Stomach (tissue), 9 donors: ENCODE measurements around the gene RFTN1. TPM values are rescaled to one million over a fixed set of nuclear protein-coding genes. Genes with fewer than 3 reads are reported as not detected.

Source experiments
- DNase-seq, 2 donors: peaks; one replicate each; pipeline versions ENCODE4 v3.0.0 to v3.0.0-alpha.2; 2013 to 2019
- H3K27ac ChIP-seq, 5 donors: fragments of 200-600 bp in 4 of 5; sonication (generic) in 4 of 5; one replicate each; pipeline ENCODE4 v1.5.1; 2013 to 2019; ENCODE audit warnings: mild to moderate bottlenecking in 1 of 5, moderate library complexity in 1 of 5
- H3K27me3 ChIP-seq, 3 donors: fragments of 200-600 bp; sonication (generic); one replicate each; pipeline ENCODE4 v1.5.1; 2017 to 2019; ENCODE audit warnings: mixed run types in 1 of 3
- H3K36me3 ChIP-seq, 4 donors: fragments of 200-600 bp; sonication (generic); 1 replicate in 3 of 4; 2 replicates in 1 of 4; pipeline ENCODE4 v1.5.1; 2016 to 2019
- H3K4me1 ChIP-seq, 4 donors: fragments of 200-600 bp; sonication (generic); one replicate each; pipeline ENCODE4 v1.5.1; 2016 to 2019
- H3K4me3 ChIP-seq, 4 donors: fragments of 200-600 bp; sonication (generic) in 3 of 4; one replicate each; pipeline ENCODE4 v1.5.1; 2016 to 2019; ENCODE audit warnings: mild to moderate bottlenecking in 1 of 4
- H3K9me3 ChIP-seq, 4 donors: fragments of 200-600 bp; sonication (generic); one replicate each; pipeline ENCODE4 v1.5.1; 2016 to 2019
- EP300 ChIP-seq: sonication (generic); formaldehyde crosslinking; IDR thresholded peaks from one replicate; pipeline ENCODE4 v1.6.1; 2017; ENCODE audit warnings: antibody characterized with exemption
- POLR2A ChIP-seq, 4 donors: fragments of 450-650 bp; IDR thresholded peaks; one replicate each; pipeline ENCODE4 v1.6.1; 2016; ENCODE audit warnings: antibody characterized with exemption in 4 of 4, control low read depth in 2 of 4, mild to moderate bottlenecking in 1 of 4, moderate library complexity in 1 of 4
- POLR2AphosphoS5 ChIP-seq, 3 donors: sonication (generic); formaldehyde crosslinking; IDR thresholded peaks; one replicate each; pipeline ENCODE4 v1.6.1; 2016; ENCODE audit warnings: antibody characterized with exemption in 3 of 3
- WGBS, 5 donors: extraction: QIAGEN DNeasy Blood & Tissue Kit in 3 of 5; methylation state at CpG; one replicate each; pipeline versions ENCODE4 v1.1.5 to v1.1.7; 2013 to 2018; 5-methylcytosine and 5-hydroxymethylcytosine counted together
- intact Hi-C: fragments of 100-400 bp; cut with DNase I; formaldehyde crosslinking; loops from one replicate; pipeline ENCODE4 v1.15.1; 2023; ENCODE audit warnings: low total_unique reads
- polyA plus RNA-seq, 3 donors: library from polyadenylated mRNA; stranded (reverse); fragments of 200-250 nt; gene quantifications; one replicate each; pipeline ENCODE4 v1.2.3, GENCODE V29; 2013
- total RNA-seq, 5 donors: library from RNA; depleted of rRNA; stranded (reverse); fragments of >200 nt; gene quantifications; one replicate each; pipeline versions ENCODE4 v1.1.0 to v1.2.3, GENCODE V29; 2014 to 2016
- TF ChIP-seq, protein P1 (sequence below), 7 experiments: fragments of 450-650 bp in 4 of 7; fragments of 200-600 bp in 3 of 7; sonication (generic) in 3 of 7; IDR thresholded peaks; one replicate each; pipeline ENCODE4 v1.5.1; 2016 to 2019; ENCODE audit warnings: antibody characterized with exemption in 7 of 7, control low read depth in 2 of 7, mild to moderate bottlenecking in 1 of 7
- donor health status: healthy with polysubstance abuse.
- donor health status: Bipolar disorder and iron deficiency.
- donor health status: healthy.

RFTN1 gene
- total and polyA plus RNA-seq, 8 donors, result 4.6 to 103 (median 18.9) TPM

DNA sequence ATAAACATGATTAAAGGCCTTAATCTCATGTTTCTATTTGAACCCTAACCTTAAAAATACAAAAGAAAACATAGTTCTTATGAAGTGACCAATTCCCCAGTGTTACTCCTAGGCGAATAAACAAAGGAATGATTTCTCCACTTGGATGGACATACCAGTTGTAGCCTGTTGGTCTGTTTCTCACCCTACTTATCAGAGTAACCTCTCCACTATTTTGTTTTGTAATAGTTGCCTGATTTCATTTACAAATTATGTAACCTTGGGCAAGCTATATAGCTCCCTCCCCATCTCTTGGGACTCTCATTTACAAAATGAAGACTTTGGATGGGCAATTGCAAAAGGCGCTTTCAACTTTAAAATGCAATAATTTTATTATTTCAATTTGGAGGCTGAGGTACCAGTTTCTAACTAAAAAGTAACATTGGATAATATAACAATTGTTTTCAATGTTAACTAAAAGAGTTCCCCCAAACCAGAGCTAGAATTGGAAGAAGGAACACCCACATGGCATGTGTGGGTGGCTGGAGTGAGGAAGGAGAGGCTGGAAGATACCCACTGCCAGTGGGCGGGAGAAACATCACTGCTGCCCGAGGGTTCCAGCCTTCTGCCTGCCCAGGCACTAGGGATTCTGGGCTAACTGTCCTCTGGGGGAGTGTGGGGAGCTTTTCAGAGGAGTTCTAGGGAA is 74.2 kb downstream of the RFTN1 start:
- TF ChIP-seq, protein P1, sequence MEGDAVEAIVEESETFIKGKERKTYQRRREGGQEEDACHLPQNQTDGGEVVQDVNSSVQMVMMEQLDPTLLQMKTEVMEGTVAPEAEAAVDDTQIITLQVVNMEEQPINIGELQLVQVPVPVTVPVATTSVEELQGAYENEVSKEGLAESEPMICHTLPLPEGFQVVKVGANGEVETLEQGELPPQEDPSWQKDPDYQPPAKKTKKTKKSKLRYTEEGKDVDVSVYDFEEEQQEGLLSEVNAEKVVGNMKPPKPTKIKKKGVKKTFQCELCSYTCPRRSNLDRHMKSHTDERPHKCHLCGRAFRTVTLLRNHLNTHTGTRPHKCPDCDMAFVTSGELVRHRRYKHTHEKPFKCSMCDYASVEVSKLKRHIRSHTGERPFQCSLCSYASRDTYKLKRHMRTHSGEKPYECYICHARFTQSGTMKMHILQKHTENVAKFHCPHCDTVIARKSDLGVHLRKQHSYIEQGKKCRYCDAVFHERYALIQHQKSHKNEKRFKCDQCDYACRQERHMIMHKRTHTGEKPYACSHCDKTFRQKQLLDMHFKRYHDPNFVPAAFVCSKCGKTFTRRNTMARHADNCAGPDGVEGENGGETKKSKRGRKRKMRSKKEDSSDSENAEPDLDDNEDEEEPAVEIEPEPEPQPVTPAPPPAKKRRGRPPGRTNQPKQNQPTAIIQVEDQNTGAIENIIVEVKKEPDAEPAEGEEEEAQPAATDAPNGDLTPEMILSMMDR (IDR thresholded peaks at IDR 0.05), result no peak
- no peak for TF ChIP-seq EP300
- TF ChIP-seq POLR2AphosphoS5 (IDR thresholded peaks at IDR 0.05), result no peak
- no peak for TF ChIP-seq POLR2A (IDR thresholded peaks at IDR 0.05)
- Histone ChIP-seq H3K4me1 (peaks cover 0 to 24% (median 3%) of the 10 kb centered on the region in 4 donors), H3K9me3 (no peaks in the 10 kb centered on the region), H3K27ac (peak overlapping the region in 3 of 5 donors; percentile 1 to 46 (median 46)), H3K4me3 (no peak overlapping the region), H3K27me3 (no peaks in the 10 kb centered on the region), H3K36me3 (no peaks in the 10 kb centered on the region)
- intact Hi-C loops, result no loop called here
- WGBS, 5 donors, result 73 to 84% (median 83%) methylated on average over 4 of the region's 4 CpGs
- DNase-seq, result no peak

DNA sequence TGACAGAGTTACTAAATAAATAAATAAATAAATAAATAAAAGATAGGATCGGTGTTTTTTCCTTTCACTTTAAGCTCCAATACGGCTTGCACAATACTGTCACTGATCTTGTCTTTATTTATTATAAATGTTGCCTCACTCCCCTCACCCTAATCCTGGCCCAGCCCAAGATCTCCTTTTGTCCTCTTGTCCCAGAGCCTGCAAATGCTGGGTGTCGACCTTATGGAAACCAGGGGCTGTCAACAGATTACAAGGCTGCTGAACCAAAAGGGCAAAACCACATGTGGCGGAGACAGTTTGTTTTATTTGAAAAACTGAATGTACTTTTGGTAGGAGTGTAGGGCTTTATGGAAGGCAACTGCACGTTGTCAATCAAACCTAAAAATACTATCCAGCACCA is 75.9 kb downstream of the RFTN1 start:
- Histone ChIP-seq H3K36me3 (peaks cover 0 to 4% (median under 1%) of the 10 kb centered on the region in 4 donors), H3K9me3 (no peaks in the 10 kb centered on the region), H3K4me3 (no peak overlapping the region), H3K4me1 (peaks cover 0 to 24% (median 3%) of the 10 kb centered on the region in 4 donors), H3K27ac (no peak overlapping the region), H3K27me3 (no peaks in the 10 kb centered on the region)
- no peak for DNase-seq
- TF ChIP-seq EP300 (no peak), POLR2A (IDR thresholded peaks at IDR 0.05) (no peak)
- WGBS, 5 donors, result 53 to 71% (median 69%) methylated on average over 5 of the region's 5 CpGs
- intact Hi-C loops, result no loop called here

DNA sequence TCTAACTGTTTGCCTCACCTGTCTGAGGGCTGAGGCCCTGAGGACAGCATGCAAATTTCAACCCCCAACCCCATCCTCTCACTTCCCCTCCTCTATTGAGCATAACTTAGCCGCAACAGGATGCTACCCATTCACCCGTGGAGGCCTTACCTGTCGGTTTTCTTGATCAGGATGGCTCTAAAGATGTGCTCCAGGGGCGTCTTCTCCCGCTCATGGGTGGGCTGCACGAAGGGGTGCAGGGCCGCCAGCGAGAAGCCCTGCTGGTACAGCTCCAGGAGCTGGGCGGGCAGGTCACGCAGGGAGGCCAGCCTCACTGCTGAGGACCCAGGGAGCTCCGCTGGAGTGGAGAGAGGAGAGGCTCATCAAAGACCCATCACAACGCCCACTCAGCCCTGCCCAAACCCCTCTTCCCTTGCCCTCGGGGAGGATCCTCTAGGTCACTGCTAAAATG is 79.8 kb downstream of the RFTN1 start:
- intact Hi-C loops, result no loop called here
- no peaks in the 10 kb centered on the region for H3K27me3 ChIP-seq
- 83 to 88% (median 86%) methylated on average over 13 of the region's 13 CpGs for WGBS, 5 donors
- H3K36me3 ChIP-seq, result peaks cover 0 to 18% (median 11%) of the 10 kb centered on the region in 4 donors
- H3K4me1 ChIP-seq, result no peaks in the 10 kb centered on the region
- no peak overlapping the region for H3K27ac ChIP-seq
- TF ChIP-seq, protein P1 (IDR thresholded peaks at IDR 0.05), result no peak
- TF ChIP-seq POLR2AphosphoS5 (IDR thresholded peaks at IDR 0.05) (no peak), EP300 (no peak), POLR2A (IDR thresholded peaks at IDR 0.05) (no peak)
- no peaks in the 10 kb centered on the region for H3K9me3 ChIP-seq
- no peak for DNase-seq
- no peak overlapping the region for H3K4me3 ChIP-seq

DNA sequence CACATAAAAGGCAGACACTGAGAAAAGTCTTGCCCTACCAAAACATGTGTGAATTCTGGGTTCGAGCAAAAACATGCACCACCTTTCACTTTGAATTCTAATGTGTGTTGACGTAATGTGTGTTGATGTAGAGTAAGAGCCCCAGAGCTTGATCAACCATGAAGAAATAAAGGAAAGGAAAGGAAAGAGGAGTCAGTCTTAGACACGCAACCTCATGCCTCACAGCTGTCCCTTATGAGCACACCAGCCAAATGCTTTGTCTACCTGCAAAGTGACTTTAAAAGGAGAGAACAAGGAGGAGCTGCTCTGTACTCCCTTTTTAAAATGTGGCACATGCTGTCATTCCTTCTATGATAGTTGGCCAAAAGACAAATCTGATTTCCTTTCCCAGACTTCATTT is 80.8 kb downstream of the RFTN1 start:
- Histone ChIP-seq H3K27me3 (no peaks in the 10 kb centered on the region), H3K4me1 (peaks cover 0 to 1% (median 0%) of the 10 kb centered on the region in 4 donors), H3K4me3 (no peak overlapping the region), H3K36me3 (peaks cover 0 to 18% (median 11%) of the 10 kb centered on the region in 4 donors), H3K9me3 (no peaks in the 10 kb centered on the region), H3K27ac (no peak overlapping the region)
- no peak for DNase-seq
- TF ChIP-seq POLR2AphosphoS5 (IDR thresholded peaks at IDR 0.05) (no peak), POLR2A (IDR thresholded peaks at IDR 0.05) (no peak), EP300 (no peak)
- TF ChIP-seq, protein P1 (IDR thresholded peaks at IDR 0.05), result no peak
- WGBS, 5 donors, result 61 to 94% (median 79%) methylated on average over 3 of the region's 3 CpGs
- intact Hi-C loops, result no loop called here
